ENCODE results near the gene METTL3. TPM values are rescaled to one million over a fixed set of nuclear protein-coding genes. Genes with fewer than 3 reads are reported as not detected.

METTL3 gene
- polyA plus RNA-seq, 4 donors, result 12.3 to 47.4 (median 19.9) TPM

Other genes with a start within 250 kb of the METTL3 start
- gene HNRNPC, start 241.9 kb downstream of the METTL3 start, polyA plus RNA-seq, result 100 to 1,000 TPM; 325 to 716 (median 510) TPM
- gene RPGRIP1, start 231.3 kb downstream of the METTL3 start, polyA plus RNA-seq, result under 1 TPM in 2 of 4 donors, not detected in 2; 0.44 to 0.73 TPM
- gene SUPT16H, start 127.3 kb downstream of the METTL3 start, polyA plus RNA-seq, result 10 to 100 TPM; 27.7 to 78.9 (median 46.6) TPM
- 10 to 100 TPM; 18.1 to 40.7 (median 22.9) TPM for gene CHD8, start 55.2 kb downstream of the METTL3 start, polyA plus RNA-seq
- 10 to 100 TPM in 1 of 4 donors, 1 to 10 TPM in 3; 7.4 to 24.9 (median 8.0) TPM for gene RAB2B, start 34.4 kb downstream of the METTL3 start, polyA plus RNA-seq
- 10 to 100 TPM; 20.4 to 54.0 (median 24.7) TPM for gene TOX4, start 34.1 kb downstream of the METTL3 start, polyA plus RNA-seq
- gene SALL2, start 15.0 kb upstream of the METTL3 start, polyA plus RNA-seq, result 1 to 10 TPM in 3 of 4 donors, not detected in 1; 1.6 to 6.2 (median 2.5) TPM
- gene OR10G3, start 68.7 kb upstream of the METTL3 start, polyA plus RNA-seq, result not detected
- not detected for gene OR10G2, start 123.6 kb upstream of the METTL3 start, polyA plus RNA-seq
- not detected for gene OR4E2, start 142.5 kb upstream of the METTL3 start, polyA plus RNA-seq
- not detected for gene OR4E1, start 162.5 kb upstream of the METTL3 start, polyA plus RNA-seq